ENCODE results near the gene FMN2.

GRCh38 chr1:240285540-240285939 is 193.9 kb downstream of the FMN2 start:
- TF ChIP-seq CTCF (IDR thresholded peaks at IDR 0.05) (no peak), POLR2A (IDR thresholded peaks at IDR 0.05) (no peak)

Measured in lower leg skin (tissue), 3 donors.